Stimulated activated naive CD8-positive, alpha-beta T cell treated with anti-CD3 and anti-CD28 coated beads, Interleukin-15, amount 100 ng/mL, for 72 hours (primary cell): ENCODE results near the gene ARFGAP1.

Source experiments
- ATAC-seq: fragments of 150-1000 bp; cut with Tn5 transposase; 2 replicates; pipeline ENCODE4 v1.10.0; 2021; ENCODE audit warnings: mild to moderate bottlenecking, moderate library complexity
- DNase-seq, 2 donors: peaks; one replicate each; pipeline ENCODE4 v3.0.0; 2021 to 2022
- H3K27ac Mint-ChIP-seq, 2 donors: one replicate each; pipeline ENCODE4 v1.8.0; 2022; ENCODE audit warnings: mild to moderate bottlenecking in 2 of 2, mixed read lengths in 2 of 2, moderate library complexity in 2 of 2
- H3K27me3 Mint-ChIP-seq: one replicate; pipeline ENCODE4 v1.8.0; 2022; ENCODE audit warnings: mixed read lengths
- H3K4me1 Mint-ChIP-seq: one replicate; pipeline ENCODE4 v1.8.0; 2022; ENCODE audit warnings: mild to moderate bottlenecking, mixed read lengths
- H3K4me3 Mint-ChIP-seq, 2 donors: one replicate each; pipeline ENCODE4 v1.8.0; 2022; ENCODE audit warnings: mild to moderate bottlenecking in 2 of 2, mixed read lengths in 2 of 2, moderate library complexity in 1 of 2
- H3K9me3 Mint-ChIP-seq, 2 donors: one replicate each; pipeline ENCODE4 v1.8.0; 2022; ENCODE audit warnings: mixed read lengths in 2 of 2

The ARFGAP1 gene

GRCh38 chr20:63262836-63263235 is 9.8 kb upstream of the ARFGAP1 start:
- no peak for ATAC-seq
- peaks cover 12% of the 10 kb centered on the region for H3K4me1 Mint-ChIP-seq

GRCh38 chr20:63264000-63264399 is 8.6 kb upstream of the ARFGAP1 start:
- peaks cover 48% of the 10 kb centered on the region for H3K27me3 Mint-ChIP-seq
- H3K27ac Mint-ChIP-seq, result no peak overlapping the region
- peaks cover 12% of the 10 kb centered on the region for H3K4me1 Mint-ChIP-seq
- H3K9me3 Mint-ChIP-seq, result no peaks in the 10 kb centered on the region
- DNase-seq (no peak), ATAC-seq (no peak)
- H3K4me3 Mint-ChIP-seq, result no peak overlapping the region

More at GRCh38 chr20:63262836-63263235, 9.8 kb upstream of the ARFGAP1 start:
- DNase-seq, result no peak
- Mint-ChIP-seq H3K9me3 (no peaks in the 10 kb centered on the region), H3K4me3 (no peak overlapping the region), H3K27ac (peak overlapping the region in 1 of 2 donors; percentile 21), H3K27me3 (peaks cover 49% of the 10 kb centered on the region)

GRCh38 chr20:63264519-63264918 is 8.1 kb upstream of the ARFGAP1 start:
- no peak overlapping the region for H3K4me3 Mint-ChIP-seq
- H3K27me3 Mint-ChIP-seq, result peaks cover 43% of the 10 kb centered on the region
- H3K4me1 Mint-ChIP-seq, result peaks cover 12% of the 10 kb centered on the region
- no peak for DNase-seq
- peak overlapping the region; percentile 22 to 57 for H3K27ac Mint-ChIP-seq
- ATAC-seq, result no peak
- no peaks in the 10 kb centered on the region for H3K9me3 Mint-ChIP-seq

GRCh38 chr20:63265891-63266515 is 6.6 kb upstream of the ARFGAP1 start:
- Mint-ChIP-seq H3K27ac (no peak overlapping the region), H3K9me3 (no peaks in the 10 kb centered on the region), H3K27me3 (peaks cover 35% of the 10 kb centered on the region), H3K4me1 (peaks cover 12% of the 10 kb centered on the region), H3K4me3 (no peak overlapping the region)
- DNase-seq (no peak), ATAC-seq (no peak)

- Mint-ChIP-seq H3K4me1 (peaks cover 7% of the 10 kb centered on the region), H3K4me3 (no peak overlapping the region), H3K27me3 (peaks cover 23% of the 10 kb centered on the region), H3K27ac (no peak overlapping the region), H3K9me3 (no peaks in the 10 kb centered on the region)
- ATAC-seq (no peak), DNase-seq (no peak)
Measured at GRCh38 chr20:63267691-63268090, 4.9 kb upstream of the ARFGAP1 start.

- H3K27me3 Mint-ChIP-seq, result peaks cover 17% of the 10 kb centered on the region
- no peak overlapping the region for H3K4me3 Mint-ChIP-seq
- ATAC-seq (no peak), DNase-seq (no peak)
- H3K4me1 Mint-ChIP-seq, result peaks cover 7% of the 10 kb centered on the region
- no peaks in the 10 kb centered on the region for H3K9me3 Mint-ChIP-seq
- no peak overlapping the region for H3K27ac Mint-ChIP-seq
Measured at GRCh38 chr20:63268256-63268655, 4.4 kb upstream of the ARFGAP1 start.

GRCh38 chr20:63268671-63269439 is 3.8 kb upstream of the ARFGAP1 start:
- Mint-ChIP-seq H3K9me3 (no peaks in the 10 kb centered on the region), H3K27ac (no peak overlapping the region), H3K4me3 (no peak overlapping the region), H3K27me3 (peaks cover 16% of the 10 kb centered on the region), H3K4me1 (peaks cover 13% of the 10 kb centered on the region)
- ATAC-seq (no peak), DNase-seq (no peak)

- Mint-ChIP-seq H3K4me1 (peaks cover 21% of the 10 kb centered on the region), H3K27me3 (peaks cover 10% of the 10 kb centered on the region), H3K4me3 (no peak overlapping the region), H3K9me3 (no peaks in the 10 kb centered on the region), H3K27ac (peak overlapping the region in 1 of 2 donors; percentile 42)
- ATAC-seq (no peak), DNase-seq (no peak)
Measured at GRCh38 chr20:63269724-63270123, 2.9 kb upstream of the ARFGAP1 start.

GRCh38 chr20:63270606-63271325 is 1.8 kb upstream of the ARFGAP1 start:
- no peaks in the 10 kb centered on the region for H3K9me3 Mint-ChIP-seq
- no peak overlapping the region for H3K4me3 Mint-ChIP-seq

GRCh38 chr20:63273059-63273579 is 506 bp downstream of the ARFGAP1 start:
- Mint-ChIP-seq H3K27me3 (no peaks in the 10 kb centered on the region), H3K4me3 (peak overlapping the region; percentile 85 to 97), H3K9me3 (no peaks in the 10 kb centered on the region)

More at GRCh38 chr20:63270606-63271325, 1.8 kb upstream of the ARFGAP1 start:
- H3K27ac Mint-ChIP-seq, result no peak overlapping the region
- peaks cover 32% of the 10 kb centered on the region for H3K4me1 Mint-ChIP-seq
- no peak for DNase-seq
- ATAC-seq, result no peak
- peaks cover under 1% of the 10 kb centered on the region for H3K27me3 Mint-ChIP-seq

GRCh38 chr20:63273635-63274380 is 1.2 kb downstream of the ARFGAP1 start:
- DNase-seq (no peak), ATAC-seq (no peak)
- H3K27me3 Mint-ChIP-seq, result no peaks in the 10 kb centered on the region
- peak overlapping the region; percentile 96 to 97 for H3K27ac Mint-ChIP-seq
- H3K4me1 Mint-ChIP-seq, result peaks cover 34% of the 10 kb centered on the region
- no peaks in the 10 kb centered on the region for H3K9me3 Mint-ChIP-seq
- H3K4me3 Mint-ChIP-seq, result peak overlapping the region; percentile 85 to 97

More at GRCh38 chr20:63273059-63273579, 506 bp downstream of the ARFGAP1 start:
- peaks cover 34% of the 10 kb centered on the region for H3K4me1 Mint-ChIP-seq
- peak overlapping the region; percentile 96 to 97 for H3K27ac Mint-ChIP-seq
- no peak for DNase-seq
- peak; percentile 1 for ATAC-seq

- Mint-ChIP-seq H3K4me3 (peak overlapping the region; percentile 26 to 53), H3K27ac (peak overlapping the region in 1 of 2 donors; percentile 90), H3K4me1 (peaks cover 34% of the 10 kb centered on the region), H3K27me3 (no peaks in the 10 kb centered on the region), H3K9me3 (no peaks in the 10 kb centered on the region)
- no peak for ATAC-seq
- DNase-seq, result no peak
Measured at GRCh38 chr20:63274381-63275228, 2.0 kb downstream of the ARFGAP1 start.

- H3K4me3 Mint-ChIP-seq, result peak overlapping the region in 1 of 2 donors; percentile 33
- DNase-seq (no peak), ATAC-seq (no peak)
- peaks cover 34% of the 10 kb centered on the region for H3K4me1 Mint-ChIP-seq
- no peaks in the 10 kb centered on the region for H3K27me3 Mint-ChIP-seq
- H3K9me3 Mint-ChIP-seq, result no peaks in the 10 kb centered on the region
- H3K27ac Mint-ChIP-seq, result no peak overlapping the region
Measured at GRCh38 chr20:63275825-63276224, 3.2 kb downstream of the ARFGAP1 start.

GRCh38 chr20:63276956-63277355 is 4.3 kb downstream of the ARFGAP1 start:
- H3K4me1 Mint-ChIP-seq, result peaks cover 27% of the 10 kb centered on the region
- no peaks in the 10 kb centered on the region for H3K27me3 Mint-ChIP-seq
- no peak for ATAC-seq
- DNase-seq, result no peak
- no peak overlapping the region for H3K27ac Mint-ChIP-seq
- H3K4me3 Mint-ChIP-seq, result no peak overlapping the region
- no peaks in the 10 kb centered on the region for H3K9me3 Mint-ChIP-seq
